A549 (cell line): Measurements from ENCODE around the gene POT1.

Source experiments
- BHLHE40 ChIP-seq: IDR thresholded peaks from 2 replicates; pipeline ENCODE4 v1.6.1; 2012; ENCODE audit warnings: low read depth, low read length, inconsistent platforms
- CBX8 ChIP-seq: fragments of 200-600 bp; sonication (generic); IDR thresholded peaks from 2 replicates; pipeline ENCODE4 v1.6.1; 2016
- CTCF ChIP-seq: fragments of >200 bp; sonication (Bioruptor Twin); formaldehyde crosslinking; IDR thresholded peaks from 3 replicates; pipeline ENCODE4 v1.5.1; 2016
- ELK1 ChIP-seq: fragments of 150-350 bp; IDR thresholded peaks from 2 replicates; pipeline ENCODE4 v1.6.1; 2014; ENCODE audit warnings: low read depth, mild to moderate bottlenecking, low read length
- EP300 ChIP-seq, 2 experiments: fragments of >200 bp; sonication (Bioruptor Twin); formaldehyde crosslinking; IDR thresholded peaks; 2 replicates in 1 of 2; 3 replicates in 1 of 2; pipeline ENCODE4 v1.6.1; 2016 to 2017
- ESRRA ChIP-seq: fragments of 150-350 bp; IDR thresholded peaks from 2 replicates; pipeline ENCODE4 v1.6.1; 2014; ENCODE audit warnings: mild to moderate bottlenecking, low read length, borderline replicate concordance
- JUN ChIP-seq, 2 experiments: fragments of >200 bp; sonication (Bioruptor Twin); formaldehyde crosslinking; IDR thresholded peaks; 2 replicates in 1 of 2; 3 replicates in 1 of 2; pipeline ENCODE4 v1.6.1; 2016 to 2017
- PBX3 ChIP-seq: IDR thresholded peaks from 2 replicates; pipeline ENCODE4 v1.6.1; 2012
- REST ChIP-seq: fragments of 200-600 bp; sonication (generic); IDR thresholded peaks from 2 replicates; pipeline ENCODE4 v1.6.1; 2016; ENCODE audit warnings: antibody characterized with exemption, mild to moderate bottlenecking, moderate library complexity
- RNF2 ChIP-seq: fragments of 200-600 bp; sonication (generic); IDR thresholded peaks from 2 replicates; pipeline ENCODE4 v1.6.1; 2016; ENCODE audit warnings: low read depth, mild to moderate bottlenecking, antibody characterized with exemption, moderate library complexity, borderline replicate concordance

GRCh38 chr7:124773339-124773738 is 156.3 kb downstream of the POT1 start:
- TF ChIP-seq CTCF (no peak), RNF2 (no peak), BHLHE40 (no peak), REST (no peak), PBX3 (no peak), EP300 (IDR thresholded peaks at IDR 0.05) (no peak), ESRRA (no peak), JUN (IDR thresholded peaks at IDR 0.05) (no peak), ELK1 (no peak), CBX8 (no peak)
